PC-9 (cell line): ENCODE data around the gene CD68. TPM values are rescaled to one million over a fixed set of nuclear protein-coding genes. Genes with fewer than 3 reads are reported as not detected.

Experiments used
- BruUV-seq: library from RNA; stranded (reverse); fragments of 400-500 nt; replicated peaks from 2 replicates; lab custom pipeline; 2021; lab: Mats Ljungman, UMichigan
- CTCF ChIA-PET: fragments of 300-600 bp; sonication (Branson Sonifier 250); formaldehyde crosslinking; loops from one replicate; lab custom pipeline; 2022; ENCODE audit warnings: antibody characterized with exemption; lab: Charles Lee
- POLR2A ChIA-PET: fragments of 300-600 bp; sonication (Branson Sonifier 250); formaldehyde crosslinking; loops from one replicate; lab custom pipeline; 2022; ENCODE audit warnings: antibody characterized with exemption; ENCODE audit not compliant: unreplicated experiment; lab: Charles Lee
- DNase-seq, 2 experiments: peaks; one replicate each; pipeline versions ENCODE4 v3.0.0 to v3.0.0-alpha.2; 2015 to 2022; ENCODE audit warnings: mixed read lengths in 1 of 2
- H2AFZ ChIP-seq: fragments of 200-600 bp; sonication (generic); 2 replicates; pipeline ENCODE4 v1.8.1; 2017; ENCODE audit warnings: antibody characterized with exemption
- H3F3A ChIP-seq: fragments of 200-600 bp; sonication (generic); 2 replicates; pipeline ENCODE4 v1.8.1; 2017; ENCODE audit warnings: antibody characterized with exemption, mild to moderate bottlenecking, low read depth; ENCODE audit not compliant: insufficient read depth
- H3K27ac ChIP-seq: fragments of 200-600 bp; sonication (generic); 2 replicates; pipeline ENCODE4 v1.6.1; 2016; ENCODE audit warnings: mixed run types
- H3K27me3 ChIP-seq: fragments of 200-600 bp; sonication (generic); 2 replicates; pipeline ENCODE4 v1.6.1; 2016; ENCODE audit warnings: low read depth, mixed run types; ENCODE audit not compliant: insufficient read depth
- H3K36me3 ChIP-seq: fragments of 200-600 bp; sonication (generic); 2 replicates; pipeline ENCODE4 v1.6.1; 2016; ENCODE audit warnings: low read depth, mixed run types
- H3K4me1 ChIP-seq: fragments of 200-600 bp; sonication (generic); replicated peaks from 2 replicates; pipeline ENCODE4 v1.6.1; 2016; ENCODE audit warnings: mixed run types; ENCODE audit not compliant: insufficient read depth
- H3K4me2 ChIP-seq: fragments of 200-600 bp; sonication (generic); 2 replicates; pipeline ENCODE4 v1.6.1; 2017; ENCODE audit warnings: mixed run types
- H3K4me3 ChIP-seq: fragments of 200-600 bp; sonication (generic); 2 replicates; pipeline ENCODE4 v1.6.1; 2016; ENCODE audit warnings: mixed run types
- H3K79me2 ChIP-seq: fragments of 200-600 bp; sonication (generic); 2 replicates; pipeline ENCODE4 v1.6.1; 2017; ENCODE audit warnings: low read depth, mixed run types
- H3K9me2 ChIP-seq: fragments of 200-600 bp; sonication (generic); 2 replicates; pipeline ENCODE4 v1.8.1; 2017; ENCODE audit warnings: mild to moderate bottlenecking; ENCODE audit not compliant: insufficient read depth
- H3K9me3 ChIP-seq: fragments of 200-600 bp; sonication (generic); 2 replicates; pipeline ENCODE4 v1.8.1; 2016; ENCODE audit warnings: low read depth; ENCODE audit not compliant: insufficient read depth
- H4K20me1 ChIP-seq: fragments of 200-600 bp; sonication (generic); 2 replicates; pipeline ENCODE4 v1.8.1; 2017; ENCODE audit not compliant: insufficient read depth
- CTCF ChIP-seq: fragments of 200-600 bp; sonication (generic); conservative IDR thresholded peaks from 2 replicates; pipeline ENCODE4 v1.6.1; 2017; ENCODE audit warnings: mixed run types, antibody characterized with exemption, mild to moderate bottlenecking, moderate library complexity
- EZH2 ChIP-seq: fragments of 200-600 bp; sonication (generic); IDR thresholded peaks from 2 replicates; pipeline ENCODE4 v1.8.0; 2017; ENCODE audit warnings: antibody characterized with exemption, low read depth
- intact Hi-C: fragments of 100-400 bp; cut with micrococcal nuclease; formaldehyde crosslinking; loops from one replicate; pipeline ENCODE4 v1.10.0; 2022; ENCODE audit not compliant: unreplicated experiment
- total RNA-seq: library from RNA; stranded (reverse); gene quantifications from 2 replicates; pipeline ENCODE4 v1.2.3, GENCODE V29; 2021

CD68 gene
- total RNA-seq, 1 experiment from 2014 or later, result 37.0 TPM

- Histone ChIP-seq H3K4me2 (peak within 1 kb of the TSS; percentile 76), H3F3A (no peaks in the 10 kb centered on the region), H3K79me2 (peaks cover 44% of the 10 kb centered on the region), H3K9me2 (no peaks in the 10 kb centered on the region), H3K9me3 (no peaks in the 10 kb centered on the region), H3K27me3 (no peaks in the 10 kb centered on the region), H3K27ac (peak within 1 kb of the TSS; percentile 73), H2AFZ (peak within 1 kb of the TSS; percentile 71), H3K4me3 (peak within 1 kb of the TSS; percentile 89), H4K20me1 (no peaks in the 10 kb centered on the region; the same call in 1 of the 2 replicates), H3K4me1 (peaks cover 22% of the 10 kb centered on the region), H3K36me3 (no peaks in the 10 kb centered on the region)
- CTCF ChIA-PET, result interaction anchor here (0.5 to 1.6 kb wide), 11 partner anchors 12 to 210 kb away, joined by 3 to 9 read pairs (median 6); partner anchors contain the start of gene TP53
- intact Hi-C loops, result loop anchor here (1.0 to 2.0 kb wide), 3 partner anchors 24 to 72 kb away; partner anchors contain the start of gene SOX15
- TF ChIP-seq EZH2 (no peak), CTCF (peak; percentile 54; the same call in 1 of the 2 replicates)
- DNase-seq, result peak; percentile 94 to 100
- POLR2A ChIA-PET, result interaction anchor here (0.5 to 1.4 kb wide), 18 partner anchors 9 to 574 kb away, joined by 3 to 22 read pairs (median 6); partner anchors contain the start of genes ALOX12B, MPDU1, PLSCR3 and SAT2
- no TSS peak for BruUV-seq
These were observed 35.2 kb downstream of the CD68 start, which contains the start of gene FXR2 for GRCh38 chr17:7614425-7615264. TSS of gene FXR2 (minus strand) at chr17:7614897. CDS start at chr17:7614532, 365 bp downstream.

DNA sequence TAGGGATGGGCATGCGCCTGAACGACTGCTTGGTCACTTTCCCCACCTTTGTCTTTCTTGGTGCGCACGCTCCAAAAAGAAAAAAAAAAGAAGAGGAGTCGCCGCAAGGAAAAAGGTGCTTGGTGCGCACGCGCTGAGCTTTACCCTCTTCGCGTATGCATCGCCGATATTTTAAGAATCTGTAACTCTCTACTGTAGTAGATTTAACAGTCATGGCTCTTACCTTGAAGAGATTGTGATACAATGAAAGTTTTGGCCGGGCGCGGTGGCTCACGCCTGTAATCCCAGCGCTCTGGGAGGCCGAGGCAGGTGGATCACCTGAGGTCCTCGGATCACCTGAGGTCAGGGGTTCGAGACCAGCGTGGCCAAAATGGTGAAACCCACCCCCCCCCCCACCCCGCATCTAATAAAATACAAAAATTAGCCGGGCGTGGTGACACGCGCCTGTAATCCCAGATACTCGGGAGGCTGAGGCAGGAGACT lies 35.9 kb downstream of the CD68 start:
- peaks cover 22% of the 10 kb centered on the region for H3K4me1 ChIP-seq
- no peaks in the 10 kb centered on the region for H3K36me3 ChIP-seq
- TF ChIP-seq CTCF, result no peak
- TF ChIP-seq EZH2, result no peak
- ChIA-PET POLR2A (interaction anchor here (0.5 to 1.4 kb wide), 17 partner anchors 9 to 575 kb away, joined by 3 to 22 read pairs (median 6); partner anchors contain the start of genes ALOX12B, MPDU1, PLSCR3 and SAT2), CTCF (interaction anchor here (0.6 to 1.3 kb wide), 9 partner anchors 35 to 705 kb away, joined by 3 to 9 read pairs (median 6); partner anchors contain the start of gene TP53)
- no peak for DNase-seq
- H3K79me2 ChIP-seq, result peaks cover 40% of the 10 kb centered on the region
- no peaks in the 10 kb centered on the region for H3K9me3 ChIP-seq
- no peaks in the 10 kb centered on the region for H3F3A ChIP-seq
- H3K27me3 ChIP-seq, result no peaks in the 10 kb centered on the region
- H3K27ac ChIP-seq, result peak overlapping the region; percentile 73
- H3K4me3 ChIP-seq, result peak overlapping the region; percentile 55
- intact Hi-C loops, result loop anchor here (1.0 to 2.0 kb wide), 3 partner anchors 25 to 71 kb away; partner anchors contain the start of gene SOX15
- H2AFZ ChIP-seq, result peak overlapping the region; percentile 71; the same call in 1 of the 2 replicates
- H3K9me2 ChIP-seq, result no peaks in the 10 kb centered on the region
- BruUV-seq, result TSS peak; percentile 67
- H3K4me2 ChIP-seq, result peak overlapping the region; percentile 71
- H4K20me1 ChIP-seq, result no peaks in the 10 kb centered on the region; the same call in 1 of the 2 replicates

DNA sequence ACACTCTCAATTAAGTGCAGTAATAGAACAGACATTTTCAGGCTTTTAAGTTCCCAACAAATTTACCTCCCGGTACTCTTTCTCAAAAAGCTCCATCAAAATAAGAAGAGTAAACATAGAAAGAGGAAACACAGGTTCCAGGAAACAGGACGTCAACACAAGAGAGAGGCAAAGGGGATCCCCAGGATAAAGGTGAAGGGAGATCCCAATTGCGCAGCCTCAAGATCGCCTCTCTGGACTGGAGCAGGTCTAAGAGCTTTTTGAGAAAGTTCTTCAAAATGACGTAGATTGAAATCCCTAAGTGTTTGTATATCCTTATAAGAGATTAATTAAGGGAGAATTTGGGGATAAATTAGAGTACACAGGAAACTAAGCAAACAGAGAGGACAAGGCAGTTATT lies 39.2 kb downstream of the CD68 start:
- Histone ChIP-seq H3K4me3 (no peak overlapping the region), H3K27ac (no peak overlapping the region), H3K9me3 (no peaks in the 10 kb centered on the region), H3K36me3 (no peaks in the 10 kb centered on the region), H3F3A (no peaks in the 10 kb centered on the region), H3K79me2 (peaks cover 7% of the 10 kb centered on the region), H3K4me2 (no peak overlapping the region), H3K4me1 (no peaks in the 10 kb centered on the region), H3K9me2 (no peaks in the 10 kb centered on the region), H2AFZ (no peak overlapping the region), H4K20me1 (no peaks in the 10 kb centered on the region), H3K27me3 (no peaks in the 10 kb centered on the region)
- no TSS peak for BruUV-seq
- no peak for DNase-seq
- intact Hi-C loops, result no loop called here
- TF ChIP-seq CTCF (no peak), EZH2 (no peak)
- ChIA-PET POLR2A (no interaction called here), CTCF (no interaction called here)
